GM04504 (cell line): ENCODE measurements around the gene TUB.

Experiments
- DNase-seq: peaks from one replicate; pipeline ENCODE4 v3.0.0-alpha.2; 2012; ENCODE audit warnings: low read depth

Gene TUB

DNA sequence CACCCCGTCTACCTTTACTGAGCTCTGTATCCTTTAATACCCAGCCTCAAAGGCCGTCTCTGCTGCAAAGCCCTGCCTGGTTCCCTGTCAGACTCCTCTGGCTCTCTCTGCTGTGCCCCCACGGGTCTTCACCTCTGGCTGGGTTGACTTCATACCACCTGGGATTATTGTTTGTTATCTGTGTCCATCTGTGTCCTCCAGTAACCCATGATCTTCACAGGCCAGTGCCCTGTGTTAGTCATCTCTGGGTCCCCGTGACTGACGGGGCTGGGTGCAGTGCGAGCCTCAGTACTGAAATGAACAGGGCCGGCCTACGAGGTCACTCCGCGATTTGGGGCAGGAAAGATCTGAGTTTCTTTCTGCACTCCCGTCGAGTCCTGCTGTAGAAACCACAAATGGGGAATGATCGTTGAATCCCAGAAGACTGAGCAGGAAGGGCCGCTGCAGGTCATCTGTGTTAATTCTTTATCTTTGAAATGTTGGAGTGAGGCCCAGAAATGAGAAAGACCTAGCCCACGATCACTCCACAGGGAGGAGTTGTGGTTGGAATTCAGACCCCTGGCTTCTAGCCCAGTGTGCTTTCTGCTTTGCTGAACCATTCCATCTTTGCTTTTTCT is 12.3 kb upstream of the TUB start:
- peak; percentile 54 for DNase-seq

DNA sequence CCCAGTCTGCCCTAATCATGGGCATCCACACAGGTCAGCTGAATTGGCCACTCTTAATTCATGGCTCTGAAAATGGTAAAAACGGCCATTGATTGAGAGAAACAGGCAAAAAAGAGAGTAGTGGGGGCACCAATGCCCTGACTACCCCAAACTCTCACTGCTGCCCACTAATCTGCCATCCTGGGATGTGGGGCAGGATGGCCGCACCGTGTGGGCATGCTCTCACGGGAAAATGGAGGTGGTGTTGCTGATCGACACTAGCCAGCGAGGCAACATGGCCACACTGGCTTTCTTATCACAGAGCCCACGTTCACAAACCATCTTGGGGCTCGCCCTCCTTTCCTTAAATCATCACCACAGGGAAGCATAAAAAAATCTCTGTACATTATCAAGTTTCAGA is 11.2 kb upstream of the TUB start:
- DNase-seq, result no peak

DNA sequence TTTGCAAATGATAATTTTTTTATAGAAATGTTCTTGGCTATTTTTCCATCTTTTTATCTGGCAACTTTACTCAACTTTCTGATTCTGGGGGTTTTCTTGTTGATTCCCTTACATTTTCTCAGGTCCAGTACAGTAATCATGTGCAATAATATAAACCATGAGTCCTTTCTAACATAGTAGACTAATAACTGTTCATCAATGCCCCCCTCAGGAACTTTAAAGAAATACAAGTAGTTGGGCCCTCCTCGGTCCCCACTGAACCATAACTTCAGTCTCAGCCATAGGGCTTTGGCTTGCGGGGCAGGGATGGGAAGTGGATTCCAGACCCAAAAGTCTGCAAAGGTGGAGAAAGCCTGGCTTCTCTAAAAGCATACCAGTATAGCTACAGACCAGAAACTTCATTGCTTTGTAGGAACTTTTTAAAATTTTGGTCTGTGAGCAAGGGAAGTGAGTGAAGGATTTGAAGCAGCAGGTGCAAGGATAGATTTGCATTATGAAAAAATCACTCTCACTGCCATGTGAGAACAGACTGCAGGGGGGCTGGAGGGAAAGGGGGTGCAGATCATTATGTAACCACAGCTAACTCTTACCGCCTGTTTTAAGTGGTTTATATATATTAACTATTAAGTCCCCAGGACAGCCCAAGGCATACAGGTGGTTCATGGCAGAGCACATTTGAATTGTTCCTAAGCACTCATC is 10.4 kb upstream of the TUB start:
- no peak for DNase-seq

DNA sequence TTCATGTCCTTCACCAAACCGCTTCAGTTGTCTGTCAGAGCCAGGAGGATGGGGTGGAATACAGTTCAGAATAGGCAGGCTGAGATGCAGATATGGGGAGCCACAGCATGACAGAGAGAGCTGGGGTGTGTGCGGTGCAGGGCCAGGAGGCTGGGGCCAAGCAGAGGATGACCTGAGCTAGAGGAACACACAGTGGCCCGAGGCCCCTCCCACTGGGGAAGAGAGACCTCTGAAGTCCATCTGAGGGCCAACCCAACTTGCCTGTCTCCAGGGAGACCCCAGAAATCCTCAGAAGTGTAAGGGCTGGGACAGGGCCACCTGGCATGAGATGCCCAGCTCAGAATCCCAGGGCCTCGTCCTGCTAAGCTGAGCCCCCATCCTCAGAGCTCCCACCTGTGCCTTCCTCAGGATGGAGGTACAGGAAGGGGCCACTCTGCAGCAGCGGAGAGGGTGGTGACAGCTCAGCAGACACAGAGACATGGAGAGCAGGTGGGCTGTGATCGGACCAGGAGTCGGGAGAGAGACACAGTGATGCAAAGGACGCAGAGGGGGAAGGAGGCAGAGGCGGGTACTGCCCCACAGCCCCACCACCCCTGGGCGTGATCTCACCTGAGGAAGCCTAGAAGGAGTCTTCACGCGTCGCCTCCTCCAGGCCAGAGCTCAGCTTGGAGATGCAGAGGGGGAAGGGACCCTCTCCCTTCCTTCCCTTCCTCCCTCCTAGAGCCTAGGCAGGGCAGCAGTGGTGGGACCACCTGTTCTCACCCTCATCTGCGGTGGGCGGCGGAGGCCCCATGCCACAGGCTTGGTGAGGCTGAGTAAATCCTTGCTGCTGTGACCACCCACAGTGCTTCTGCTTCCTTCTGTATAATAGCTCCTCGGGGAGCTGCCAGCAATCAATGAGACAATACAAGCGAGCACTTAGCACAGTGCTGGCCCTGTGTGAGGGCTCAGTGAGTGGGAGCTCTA is 9.1 kb upstream of the TUB start:
- DNase-seq, result no peak

DNA sequence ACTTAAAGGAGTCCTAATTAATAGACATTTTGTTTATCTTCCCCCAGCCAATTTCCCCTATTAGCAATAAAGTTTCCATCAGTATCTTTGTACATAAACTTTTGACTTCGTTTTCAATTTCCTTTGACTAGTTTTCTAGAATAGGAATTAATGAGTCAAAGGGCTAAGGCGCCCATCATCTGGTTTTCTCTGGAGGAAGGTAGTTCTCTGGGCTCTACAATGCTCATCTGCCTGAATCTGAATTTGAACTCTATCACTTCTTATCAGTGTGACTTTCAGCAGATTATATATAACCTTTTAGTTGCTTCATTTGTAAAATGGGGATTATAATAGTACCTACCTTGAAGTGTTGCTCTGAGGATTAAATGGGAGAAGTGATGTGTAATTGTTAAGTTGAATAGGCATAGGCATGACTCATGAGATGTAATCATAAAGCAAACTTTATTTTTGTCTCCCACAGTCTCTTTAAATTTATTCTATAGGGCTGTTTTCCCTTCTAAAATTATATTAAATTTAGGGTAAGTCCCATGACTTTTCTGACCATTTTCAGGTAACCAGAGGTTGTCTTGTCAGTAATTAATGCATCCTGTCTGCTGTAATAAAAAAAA is 5.8 kb upstream of the TUB start:
- DNase-seq, result no peak

DNA sequence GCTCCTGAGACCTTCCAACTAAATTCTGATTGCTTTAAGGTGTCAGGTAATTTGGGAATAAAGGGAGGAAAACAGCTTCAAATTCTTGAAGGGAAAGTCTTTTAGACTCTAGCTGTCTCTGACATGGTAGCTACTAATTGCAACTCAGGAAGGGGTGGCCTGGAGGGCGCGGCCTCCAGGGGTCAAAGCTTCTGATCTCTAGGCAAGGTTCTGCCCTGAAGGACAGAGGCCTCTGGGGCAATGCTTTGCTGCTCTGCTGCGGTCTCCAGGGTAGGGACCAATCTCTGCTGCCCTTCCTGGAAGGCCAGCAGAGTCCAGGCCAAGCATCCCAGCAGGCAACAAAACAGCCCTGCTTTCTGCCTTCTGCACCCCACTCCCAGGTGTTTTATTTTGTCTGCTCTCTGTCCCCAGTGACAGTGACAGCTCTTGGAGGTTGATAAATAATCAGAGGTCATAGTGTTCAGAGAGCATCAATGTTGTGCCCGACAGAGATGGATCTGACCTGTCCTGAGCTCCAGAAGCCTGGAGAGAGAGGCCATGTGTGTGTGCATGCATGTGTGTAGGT is 1.8 kb upstream of the TUB start:
- DNase-seq, result no peak

DNA sequence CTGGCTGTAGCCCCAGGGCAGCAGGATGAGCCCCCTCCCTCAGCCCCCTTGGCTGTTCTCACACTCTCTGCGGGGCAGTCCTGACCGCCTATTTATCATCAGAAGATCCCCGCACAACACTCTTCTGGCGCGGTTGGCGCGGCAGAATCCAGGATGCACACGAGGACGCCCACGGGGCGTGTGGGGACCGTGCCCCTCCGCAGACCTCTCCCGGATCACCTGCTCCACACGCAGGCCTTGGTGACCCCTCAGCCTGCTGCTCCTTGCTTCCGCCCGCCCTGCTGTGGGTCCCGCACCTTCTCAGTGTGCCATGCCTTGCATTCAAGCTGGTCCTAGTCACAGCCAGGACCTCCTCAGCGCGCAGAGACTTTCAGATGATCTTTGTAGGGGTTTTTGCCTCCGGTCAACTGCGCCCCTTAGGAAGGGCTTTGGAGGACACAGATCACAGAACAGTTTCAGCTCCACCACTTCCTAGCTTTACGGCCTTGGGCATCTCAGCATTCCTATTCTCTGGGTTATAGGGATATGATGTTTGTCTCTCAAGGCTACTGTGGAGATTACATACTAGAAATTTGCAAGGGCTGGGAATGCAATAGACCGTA is 841 bp upstream of the TUB start:
- DNase-seq, result no peak

DNA sequence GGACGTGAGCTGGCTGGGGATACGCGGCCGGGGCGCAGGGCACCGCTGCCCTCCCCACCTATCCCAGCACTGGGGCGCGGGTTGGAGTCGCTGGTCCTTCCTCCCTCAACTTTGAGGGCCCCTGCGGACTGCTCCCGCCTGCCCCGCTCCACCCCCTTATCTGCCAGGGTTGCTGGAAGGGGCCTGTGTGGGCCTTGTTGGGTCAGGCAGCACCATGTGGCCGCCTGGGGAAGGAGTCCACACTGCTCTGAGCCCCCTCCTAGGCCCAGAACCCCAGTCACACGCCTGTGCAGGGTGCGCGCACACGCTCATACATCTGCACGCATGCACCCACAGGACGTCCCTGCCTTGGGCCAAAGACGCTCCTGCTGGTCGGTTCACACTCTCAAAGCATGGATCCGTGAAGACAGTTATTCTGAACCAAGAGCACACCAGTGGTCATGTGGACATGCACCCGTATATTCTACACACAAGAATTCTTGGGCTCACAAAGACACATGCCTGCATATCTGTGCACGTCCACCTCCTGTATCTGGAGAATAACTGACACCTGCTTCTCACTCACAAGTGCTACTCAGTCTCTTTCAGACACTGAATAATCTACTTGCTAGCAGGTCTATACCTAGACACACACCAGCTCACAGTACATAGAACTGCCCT is 710 bp downstream of the TUB start:
- no peak for DNase-seq

DNA sequence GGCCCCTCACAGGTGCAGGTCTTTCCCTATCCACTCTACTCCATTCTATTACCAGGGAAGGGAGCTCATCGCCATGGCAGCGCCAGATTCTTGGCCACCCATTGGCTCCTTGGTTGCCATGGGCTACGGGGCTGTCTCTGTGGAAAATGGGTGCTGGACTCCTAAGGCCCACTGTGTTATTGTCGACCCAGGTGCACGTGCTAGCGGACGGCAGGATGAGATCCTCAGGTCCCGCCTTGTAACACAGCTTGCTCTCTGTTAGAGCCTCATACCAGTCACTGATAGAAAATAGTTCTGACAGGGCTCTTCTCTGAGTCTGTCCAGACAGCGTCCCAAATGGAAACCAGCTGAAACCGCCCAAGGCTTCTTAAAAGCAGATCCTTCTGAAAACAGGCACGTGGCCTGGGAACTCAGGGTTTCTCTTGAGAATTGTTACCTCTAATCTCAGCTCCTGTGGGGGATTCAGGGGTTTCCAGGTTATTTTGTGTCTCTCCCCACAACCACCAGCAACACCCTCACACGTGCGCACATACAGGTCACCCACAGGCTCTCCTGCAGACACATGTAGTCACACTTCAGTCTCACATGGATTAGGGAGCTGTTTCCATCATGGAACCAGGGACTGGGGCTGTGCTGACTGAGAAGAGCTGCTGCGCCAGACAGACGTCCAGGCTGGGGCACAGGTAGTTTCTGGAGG is 1.5 kb downstream of the TUB start:
- DNase-seq, result no peak

DNA sequence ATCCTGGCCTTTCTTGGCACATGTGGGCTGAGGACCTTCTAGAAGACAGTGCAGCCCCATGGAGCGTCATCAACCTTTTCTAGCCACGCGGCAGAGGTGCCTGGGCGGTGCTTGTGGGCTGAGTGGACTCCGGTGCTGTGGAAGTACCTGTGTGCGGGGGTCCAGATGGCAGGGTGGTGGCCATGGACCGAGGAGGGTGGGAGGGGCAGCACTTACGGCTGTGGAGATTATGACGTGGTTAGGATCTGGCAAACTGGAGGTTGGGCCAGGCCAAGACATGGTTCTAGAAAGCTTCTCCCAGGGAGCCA is 2.0 kb downstream of the TUB start:
- no peak for DNase-seq

DNA sequence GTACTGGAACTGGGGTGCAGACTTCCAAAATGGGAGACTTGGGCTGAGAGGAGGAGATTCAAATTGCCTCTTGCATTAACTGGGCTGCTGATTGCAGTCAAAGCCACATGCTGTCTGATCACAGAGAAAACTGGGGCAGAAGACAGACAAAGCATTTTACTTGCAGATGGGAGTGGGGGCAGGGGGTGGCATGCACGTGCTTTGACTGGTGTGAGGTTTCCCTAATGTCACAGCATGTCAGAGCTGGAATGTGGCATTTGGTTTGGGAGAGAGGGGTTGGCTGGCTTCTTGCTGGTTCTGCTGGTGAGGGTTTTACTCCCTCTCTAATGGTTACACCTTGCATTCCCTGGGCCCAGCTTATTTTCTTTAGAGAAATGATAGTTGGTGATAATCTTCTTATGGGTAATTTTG is 2.9 kb downstream of the TUB start:
- no peak for DNase-seq

DNA sequence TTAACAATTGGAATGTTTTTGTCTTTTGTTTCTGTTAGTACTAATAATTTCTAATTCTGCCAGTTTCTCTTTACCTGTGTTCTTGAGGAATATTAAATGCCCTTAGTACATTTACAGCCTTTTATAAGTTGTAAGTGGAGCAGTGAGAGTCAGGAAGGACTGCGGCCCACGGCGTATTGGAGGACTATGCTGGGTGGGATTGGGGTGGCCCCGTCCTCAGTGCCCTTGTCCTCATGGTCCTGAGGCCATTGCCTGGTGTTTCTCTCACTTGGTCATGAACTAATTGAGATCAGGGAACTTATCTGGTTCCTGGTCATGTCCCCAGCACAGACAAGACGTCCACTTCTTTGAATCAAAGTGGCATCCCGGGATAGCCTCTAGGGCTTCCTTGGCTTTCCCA is 3.3 kb downstream of the TUB start:
- no peak for DNase-seq

DNA sequence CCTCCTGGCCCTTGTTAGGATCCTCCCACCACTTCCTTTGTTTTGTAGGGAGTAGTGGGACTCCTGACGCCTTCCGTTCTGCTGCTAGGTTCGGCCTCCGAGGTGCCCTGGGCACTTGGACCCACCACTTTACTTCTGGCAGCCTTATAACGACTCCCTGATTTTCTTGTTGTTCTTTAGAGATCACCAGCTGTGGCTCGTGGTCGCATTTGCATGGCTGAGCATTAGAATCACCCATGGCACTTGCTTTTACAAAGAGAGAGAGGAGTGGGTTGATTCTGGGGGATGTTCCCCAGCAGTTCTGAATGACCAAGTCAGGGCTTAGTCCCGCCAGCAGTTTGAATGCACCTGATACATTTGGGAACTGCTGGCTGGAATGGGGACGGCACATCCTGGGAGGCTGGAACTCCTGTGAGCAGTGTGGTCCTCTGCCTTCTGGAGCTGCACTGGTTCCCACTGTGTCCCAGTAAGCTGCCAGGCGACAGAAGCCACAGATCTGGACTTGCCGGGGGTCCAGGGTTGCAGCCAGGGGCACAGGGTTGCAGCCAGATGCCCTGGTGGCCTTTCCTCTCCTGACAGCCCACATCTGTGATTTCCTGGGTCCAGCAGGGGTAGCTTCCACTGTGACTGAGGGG is 4.1 kb downstream of the TUB start:
- no peak for DNase-seq

DNA sequence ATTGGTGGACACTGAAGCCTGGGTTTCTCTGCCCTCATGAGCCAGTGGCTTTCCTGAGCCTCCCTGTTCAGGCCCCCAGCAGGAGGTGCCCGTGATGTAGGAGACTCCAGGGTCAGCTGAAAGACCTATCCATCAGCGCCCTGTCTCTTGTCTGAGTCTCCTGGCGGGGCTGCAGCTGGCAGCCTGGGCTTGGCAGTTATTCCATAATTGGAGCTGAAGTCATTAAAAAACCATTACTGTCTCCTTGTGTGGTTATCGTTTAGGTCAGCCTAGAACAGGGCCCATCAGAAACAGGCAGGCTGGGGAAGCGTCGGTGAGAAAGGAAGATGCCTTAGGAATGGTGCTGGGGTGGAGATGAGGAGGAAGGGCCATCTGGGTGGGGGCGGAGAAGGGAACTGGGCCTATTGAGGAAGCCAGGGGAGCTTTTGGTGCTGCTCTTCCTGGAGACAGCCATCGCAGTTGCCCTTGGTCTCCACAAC is 5.0 kb downstream of the TUB start:
- DNase-seq, result no peak

DNA sequence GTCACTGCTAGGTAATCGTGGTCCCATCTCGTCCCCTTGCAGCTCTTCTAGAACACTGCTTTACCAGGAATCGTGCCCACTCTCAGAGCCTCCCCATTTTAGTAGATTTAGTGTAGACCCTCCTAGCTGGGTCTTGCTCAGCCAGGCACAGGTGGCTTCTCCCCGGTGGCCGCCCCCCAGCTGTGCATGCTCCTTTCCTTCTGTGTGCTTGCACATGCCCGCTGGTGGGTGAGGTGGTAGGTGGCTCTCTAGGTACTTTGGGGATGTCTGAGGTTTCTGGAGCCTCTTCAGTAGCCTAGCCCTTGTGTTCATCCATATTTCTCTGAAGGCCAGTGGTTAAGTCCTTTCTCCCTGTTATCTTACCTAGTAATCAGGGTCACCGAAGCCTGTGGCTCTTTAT is 5.6 kb downstream of the TUB start:
- DNase-seq, result no peak

DNA sequence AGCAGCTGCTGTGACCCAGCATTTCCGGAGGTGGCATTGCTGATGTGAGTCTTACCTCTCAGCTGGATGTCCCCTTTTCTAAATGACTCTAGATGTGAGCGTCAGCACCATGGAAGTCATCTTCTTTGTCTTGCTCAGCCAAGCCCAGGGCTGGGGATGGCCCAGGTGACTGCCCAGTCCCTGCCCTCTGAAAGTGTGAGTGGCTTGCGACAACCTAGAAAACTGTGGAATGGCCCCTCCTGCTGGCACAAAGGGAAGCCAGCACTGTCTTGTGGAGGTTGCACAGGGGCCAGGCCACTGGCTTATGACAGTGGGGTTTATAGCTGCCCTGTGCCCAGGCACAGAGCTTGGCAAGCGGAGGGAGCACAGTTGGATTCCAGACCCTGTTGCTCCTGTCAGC is 6.2 kb downstream of the TUB start:
- no peak for DNase-seq

DNA sequence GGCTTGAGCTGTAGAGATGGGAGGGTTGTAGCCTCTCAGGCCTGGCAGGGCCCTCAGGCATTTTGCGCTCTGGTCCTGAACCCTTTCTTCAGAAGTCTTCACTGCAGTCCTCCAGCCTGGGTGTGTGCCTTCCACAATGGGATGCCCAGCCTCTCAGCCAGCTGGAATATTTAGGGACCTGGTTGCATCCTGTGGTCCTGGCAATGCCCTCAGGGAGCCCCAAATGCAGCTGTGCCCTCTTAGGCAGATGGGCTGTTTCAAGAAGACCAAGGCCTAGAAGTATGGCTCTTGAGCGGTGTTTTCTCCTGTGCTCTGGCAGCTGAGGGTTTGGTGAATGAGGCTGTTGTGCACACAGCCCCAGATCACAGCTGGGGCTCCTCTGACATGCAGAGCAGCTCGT is 6.7 kb downstream of the TUB start:
- no peak for DNase-seq

DNA sequence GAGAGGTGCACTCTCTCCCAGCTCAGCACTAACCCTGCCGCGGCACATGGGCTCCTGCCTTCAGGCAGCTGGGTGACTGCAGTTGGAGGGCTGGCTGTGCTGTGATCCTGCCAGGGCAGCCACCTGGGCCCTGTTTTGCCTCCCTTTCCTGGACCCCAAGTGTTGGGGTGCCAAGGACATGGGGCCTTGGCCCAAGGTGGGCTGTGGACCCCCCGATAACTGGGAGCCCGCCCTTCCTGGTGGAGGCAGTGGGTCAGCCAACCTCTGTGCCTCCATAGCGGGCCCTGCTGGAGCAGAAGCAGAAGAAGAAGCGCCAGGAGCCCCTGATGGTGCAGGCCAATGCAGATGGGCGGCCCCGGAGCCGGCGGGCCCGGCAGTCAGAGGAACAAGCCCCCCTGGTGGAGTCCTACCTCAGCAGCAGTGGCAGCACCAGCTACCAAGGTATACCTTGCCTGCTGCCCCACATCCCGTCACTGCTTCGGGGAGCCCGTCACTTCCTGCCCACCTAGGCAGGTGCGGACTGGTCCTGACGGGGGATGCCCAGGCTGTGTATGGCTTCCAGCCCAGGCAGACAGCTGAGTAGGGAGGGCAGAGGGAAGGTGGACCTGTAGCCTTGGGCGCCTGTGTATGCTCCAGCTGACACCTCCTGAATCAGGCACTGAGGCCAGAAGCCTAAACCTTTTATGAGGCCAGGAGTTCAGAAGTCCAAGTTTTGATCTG is 8.9 kb downstream of the TUB start:
- no peak for DNase-seq

DNA sequence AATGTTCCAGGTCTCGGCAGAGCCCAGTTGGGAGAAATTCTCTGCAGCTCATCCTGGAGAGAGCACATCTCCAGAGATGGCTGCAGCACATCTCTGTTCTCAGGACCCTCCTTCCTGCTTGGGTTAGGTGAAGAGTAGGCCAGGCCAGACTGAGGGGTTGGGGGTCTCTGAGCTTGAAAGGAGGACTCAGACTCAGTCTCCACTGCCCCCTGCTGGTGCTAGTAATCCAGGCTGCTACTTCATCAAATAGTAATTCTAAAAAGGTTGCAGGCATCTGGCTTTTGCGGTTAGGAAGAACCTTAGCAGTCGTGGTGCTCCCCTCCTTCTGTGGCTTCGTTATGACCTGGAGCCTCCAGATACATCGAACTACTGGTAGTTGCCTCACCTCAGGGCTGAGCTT is 9.7 kb downstream of the TUB start:
- no peak for DNase-seq

DNA sequence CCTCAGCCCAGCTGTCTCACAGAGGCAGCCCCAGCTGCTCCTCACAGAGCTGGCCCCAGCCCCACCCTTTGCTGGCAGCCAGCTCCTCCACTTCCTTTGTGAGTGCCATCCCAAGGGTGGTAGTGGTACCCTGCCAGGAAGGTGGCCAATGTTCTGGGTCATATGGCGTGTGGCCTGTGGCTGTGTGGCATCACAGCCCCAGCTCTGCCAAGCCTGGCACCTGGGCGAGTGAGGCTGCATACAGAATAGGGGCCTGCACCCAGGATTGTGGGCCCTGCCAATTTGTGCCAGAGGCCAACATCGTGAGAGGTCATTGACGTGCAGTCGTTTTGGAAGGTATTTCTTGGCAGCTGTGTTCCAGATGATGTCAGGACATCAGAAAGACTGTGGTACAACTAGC is 10.7 kb downstream of the TUB start:
- no peak for DNase-seq
